ENCODE data around the gene PSMD1. TPM values are rescaled to one million over a fixed set of nuclear protein-coding genes. Genes with fewer than 3 reads are reported as not detected.

The PSMD1 gene
- total RNA-seq, 2 experiments from 2014 or later: 106 TPM

DNA sequence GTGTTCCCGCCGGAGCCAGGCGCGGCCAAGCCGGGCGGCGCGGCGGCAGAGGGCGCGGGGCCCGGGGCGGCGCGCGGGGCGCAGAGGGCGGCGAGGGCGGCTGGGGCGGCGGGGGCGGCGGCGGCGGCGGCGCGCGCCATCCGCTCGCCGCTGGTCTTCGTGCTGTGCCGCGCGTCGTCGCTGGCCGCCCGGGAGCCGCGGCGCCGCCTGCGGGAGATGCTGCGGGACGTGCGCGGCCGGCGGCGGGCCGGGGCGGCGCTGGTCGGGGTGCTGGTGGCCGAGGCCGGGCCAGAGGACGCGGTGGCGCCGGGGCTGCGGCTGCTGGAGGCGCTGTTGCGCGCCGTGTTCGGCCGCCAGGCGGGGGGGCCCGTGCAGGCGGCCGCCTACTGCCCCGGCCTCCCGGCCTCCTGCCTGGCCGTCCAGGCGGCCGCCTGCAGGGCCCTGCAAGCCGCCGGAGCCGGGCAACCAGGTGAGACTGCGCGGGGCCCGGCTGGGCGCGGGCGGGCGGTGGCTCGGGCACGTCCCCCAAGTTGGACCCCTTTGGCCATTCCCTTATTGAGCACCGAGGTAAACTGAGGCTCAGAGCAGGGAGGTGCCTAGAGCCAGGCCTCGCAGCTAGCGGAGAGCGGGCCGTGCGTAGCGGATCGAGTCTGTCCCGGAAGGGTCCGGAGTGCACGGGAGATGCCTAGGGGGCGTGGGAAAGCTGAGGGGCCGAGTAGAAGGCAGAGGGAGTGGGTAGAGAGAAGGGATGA, 18.8 kb upstream of the PSMD1 start:
- Mint-ChIP-seq H3K4me3 (peak overlapping the region; percentile 36), H3K9me3 (no peaks in the 10 kb centered on the region), H3K27ac (no peak overlapping the region), H3K4me1 (ENCODE audit: low read depth) (no peaks in the 10 kb centered on the region), H3K27me3 (ENCODE audit: low read depth) (peaks cover 60% of the 10 kb centered on the region), H3K36me3 (ENCODE audit: low read depth) (no peaks in the 10 kb centered on the region)
- intact Hi-C loops (cut with micrococcal nuclease): no loop called here
- CTCF ChIA-PET: interaction anchor here (1.0 kb wide), 1 partner anchor 15 kb away, joined by 3 read pairs; no protein-coding TSS in a partner anchor
- DNase-seq: no peak

GRCh38 chr2:231038483-231039293, 18.0 kb upstream of the PSMD1 start:
- Mint-ChIP-seq H3K4me1 (ENCODE audit: low read depth) (no peaks in the 10 kb centered on the region), H3K4me3 (peak overlapping the region; percentile 36), H3K27ac (no peak overlapping the region), H3K36me3 (ENCODE audit: low read depth) (no peaks in the 10 kb centered on the region), H3K9me3 (no peaks in the 10 kb centered on the region), H3K27me3 (ENCODE audit: low read depth) (peaks cover 54% of the 10 kb centered on the region)
- intact Hi-C loops (cut with micrococcal nuclease): no loop called here
- CTCF ChIA-PET: interaction anchor here (0.6 to 1.1 kb wide), 4 partner anchors 14 to 147 kb away, joined by 3 read pairs; no protein-coding TSS in a partner anchor
- no peak for DNase-seq

DNA sequence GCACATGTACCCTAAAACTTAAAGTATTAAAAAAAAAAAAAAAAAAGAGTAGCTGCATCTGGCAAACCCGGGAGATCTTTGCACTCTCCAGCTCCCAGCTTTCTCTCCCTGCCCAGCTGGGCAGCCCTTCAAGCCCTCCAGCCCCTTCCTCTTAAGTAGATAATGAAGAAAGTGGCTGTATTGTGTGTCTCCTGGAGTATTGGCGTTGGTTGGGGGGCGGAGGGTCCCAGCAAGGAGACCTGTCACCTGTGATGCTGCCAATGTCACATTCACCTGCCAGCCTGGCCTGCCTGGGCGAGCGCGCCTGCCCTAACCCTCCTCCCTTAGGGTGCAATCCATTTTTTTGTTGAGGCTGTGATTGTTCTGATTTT, 17.4 kb upstream of the PSMD1 start:
- Mint-ChIP-seq H3K27me3 (ENCODE audit: low read depth) (peaks cover 51% of the 10 kb centered on the region), H3K4me1 (ENCODE audit: low read depth) (no peaks in the 10 kb centered on the region), H3K4me3 (no peak overlapping the region), H3K27ac (no peak overlapping the region), H3K36me3 (ENCODE audit: low read depth) (no peaks in the 10 kb centered on the region), H3K9me3 (no peaks in the 10 kb centered on the region)
- CTCF ChIA-PET: interaction anchor here (0.7 to 1.1 kb wide), 4 partner anchors 15 to 809 kb away, joined by 3 to 4 read pairs (median 3); no protein-coding TSS in a partner anchor
- intact Hi-C loops (cut with micrococcal nuclease): no loop called here
- DNase-seq: no peak

DNA sequence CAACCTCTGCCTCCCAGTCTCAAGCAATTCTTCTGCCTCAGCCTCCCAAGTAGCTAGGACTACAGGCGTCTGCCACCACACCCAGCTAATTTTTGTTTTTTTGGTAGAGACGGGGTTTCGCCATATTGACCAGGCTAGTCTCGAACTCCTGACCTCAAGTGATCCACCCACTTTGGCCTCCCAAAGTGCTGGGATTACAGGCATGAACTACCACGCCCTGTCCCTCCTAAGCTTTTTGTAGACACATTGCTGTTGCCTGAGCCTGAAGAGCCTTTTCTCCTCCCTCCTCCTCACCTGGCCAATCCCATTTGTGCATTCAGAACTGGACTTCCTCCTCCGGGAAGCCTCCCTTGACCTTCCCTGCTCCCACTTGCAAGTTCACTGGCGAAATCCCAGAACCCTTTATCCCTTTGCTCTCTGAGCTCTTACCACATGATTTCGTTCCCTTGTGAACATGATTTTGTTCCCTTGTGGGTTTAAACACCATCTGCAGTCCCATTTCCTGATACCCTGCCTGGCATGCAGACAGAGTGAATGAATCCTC, 16.8 kb upstream of the PSMD1 start:
- CTCF ChIA-PET: interaction anchor here (0.7 to 1.3 kb wide), 4 partner anchors 15 to 809 kb away, joined by 3 to 4 read pairs (median 4); no protein-coding TSS in a partner anchor
- H3K4me3 Mint-ChIP-seq: no peak overlapping the region

GRCh38 chr2:231041061-231041689, 15.5 kb upstream of the PSMD1 start:
- CTCF ChIA-PET: interaction anchor here (1.0 kb wide), 1 partner anchor 12 kb away, joined by 5 read pairs; no protein-coding TSS in a partner anchor
- H3K4me1 Mint-ChIP-seq (ENCODE audit: low read depth): no peaks in the 10 kb centered on the region
- H3K4me3 Mint-ChIP-seq: no peak overlapping the region
- no peak for DNase-seq
- intact Hi-C loops (cut with micrococcal nuclease): no loop called here
- H3K27ac Mint-ChIP-seq: no peak overlapping the region
- H3K36me3 Mint-ChIP-seq (ENCODE audit: low read depth): no peaks in the 10 kb centered on the region
- no peaks in the 10 kb centered on the region for H3K9me3 Mint-ChIP-seq
- H3K27me3 Mint-ChIP-seq (ENCODE audit: low read depth): peaks cover 39% of the 10 kb centered on the region

More for the DNA sequence above, 16.8 kb upstream of the PSMD1 start:
- no peak overlapping the region for H3K27ac Mint-ChIP-seq
- no peaks in the 10 kb centered on the region for H3K4me1 Mint-ChIP-seq (ENCODE audit: low read depth)
- H3K27me3 Mint-ChIP-seq (ENCODE audit: low read depth): peaks cover 50% of the 10 kb centered on the region
- no peaks in the 10 kb centered on the region for H3K9me3 Mint-ChIP-seq
- no peak for DNase-seq
- intact Hi-C loops (cut with micrococcal nuclease): no loop called here
- no peaks in the 10 kb centered on the region for H3K36me3 Mint-ChIP-seq (ENCODE audit: low read depth)

GRCh38 chr2:231043796-231044195, 12.9 kb upstream of the PSMD1 start:
- CTCF ChIA-PET: interaction anchor here (0.6 to 1.5 kb wide), 3 partner anchors 9 to 956 kb away, joined by 3 to 8 read pairs (median 3); no protein-coding TSS in a partner anchor
- Mint-ChIP-seq H3K9me3 (no peaks in the 10 kb centered on the region), H3K27me3 (ENCODE audit: low read depth) (peaks cover 23% of the 10 kb centered on the region), H3K4me3 (no peak overlapping the region), H3K4me1 (ENCODE audit: low read depth) (no peaks in the 10 kb centered on the region), H3K27ac (no peak overlapping the region), H3K36me3 (ENCODE audit: low read depth) (no peaks in the 10 kb centered on the region)
- DNase-seq: no peak
- intact Hi-C loops (cut with micrococcal nuclease): no loop called here

DNA sequence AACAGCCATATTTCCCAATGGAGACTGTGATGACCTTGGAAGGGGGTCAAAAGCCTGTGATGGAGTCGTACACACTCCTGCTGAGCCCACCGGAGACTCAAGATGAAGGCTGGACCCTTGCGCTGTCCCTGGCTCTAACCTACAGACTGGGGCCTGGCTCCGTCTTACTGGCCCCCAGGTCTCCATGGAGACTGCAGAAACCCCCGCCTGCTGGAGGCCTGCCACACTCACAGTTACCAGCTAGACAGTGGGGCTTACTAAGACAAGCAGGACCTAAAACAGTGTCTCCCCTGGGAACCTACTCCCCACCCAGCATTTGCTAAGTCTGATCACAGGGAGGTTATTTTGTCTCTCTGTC, 9.8 kb upstream of the PSMD1 start:
- no peaks in the 10 kb centered on the region for H3K9me3 Mint-ChIP-seq
- H3K36me3 Mint-ChIP-seq (ENCODE audit: low read depth): no peaks in the 10 kb centered on the region
- no peaks in the 10 kb centered on the region for H3K4me1 Mint-ChIP-seq (ENCODE audit: low read depth)
- intact Hi-C loops (cut with micrococcal nuclease): no loop called here
- no peak overlapping the region for H3K27ac Mint-ChIP-seq
- CTCF ChIA-PET: no interaction called here
- H3K27me3 Mint-ChIP-seq (ENCODE audit: low read depth): peaks cover 1% of the 10 kb centered on the region
- DNase-seq: no peak
- H3K4me3 Mint-ChIP-seq: no peak overlapping the region

- no peak for DNase-seq
- Mint-ChIP-seq H3K4me1 (ENCODE audit: low read depth) (peaks cover 1% of the 10 kb centered on the region), H3K4me3 (no peak overlapping the region), H3K27me3 (ENCODE audit: low read depth) (no peaks in the 10 kb centered on the region), H3K27ac (no peak overlapping the region), H3K9me3 (no peaks in the 10 kb centered on the region), H3K36me3 (ENCODE audit: low read depth) (no peaks in the 10 kb centered on the region)
- intact Hi-C loops (cut with micrococcal nuclease): no loop called here
- CTCF ChIA-PET: no interaction called here
These were observed 9.3 kb upstream of the PSMD1 start for GRCh38 chr2:231047274-231047922.

GRCh38 chr2:231047923-231048915, 8.4 kb upstream of the PSMD1 start:
- Mint-ChIP-seq H3K4me1 (ENCODE audit: low read depth) (peaks cover 7% of the 10 kb centered on the region), H3K9me3 (no peaks in the 10 kb centered on the region), H3K27ac (no peak overlapping the region), H3K36me3 (ENCODE audit: low read depth) (no peaks in the 10 kb centered on the region), H3K27me3 (ENCODE audit: low read depth) (no peaks in the 10 kb centered on the region), H3K4me3 (no peak overlapping the region)
- CTCF ChIA-PET: no interaction called here
- DNase-seq: no peak
- intact Hi-C loops (cut with micrococcal nuclease): no loop called here

GRCh38 chr2:231049286-231050017, 7.2 kb upstream of the PSMD1 start:
- no peak overlapping the region for H3K4me3 Mint-ChIP-seq
- no peaks in the 10 kb centered on the region for H3K9me3 Mint-ChIP-seq
- intact Hi-C loops (cut with micrococcal nuclease): loop anchor here (5.0 kb wide), 1 partner anchor 62 kb away; no protein-coding TSS in a partner anchor
- CTCF ChIA-PET: no interaction called here
- H3K27ac Mint-ChIP-seq: no peak overlapping the region
- peaks cover 14% of the 10 kb centered on the region for H3K4me1 Mint-ChIP-seq (ENCODE audit: low read depth)
- H3K36me3 Mint-ChIP-seq (ENCODE audit: low read depth): no peaks in the 10 kb centered on the region
- no peak for DNase-seq
- peaks cover 2% of the 10 kb centered on the region for H3K27me3 Mint-ChIP-seq (ENCODE audit: low read depth)

Measured in activated naive CD4-positive, alpha-beta T cell treated with anti-CD3 and anti-CD28 coated beads for 36 hours (primary cell).